ENCODE measurements around the gene BMERB1. TPM values are rescaled to one million over a fixed set of nuclear protein-coding genes. Genes with fewer than 3 reads are reported as not detected.

Gene BMERB1
- total and polyA plus RNA-seq, 9 of the 15 experiments (the other 6 are each of a cell fraction or from before 2014, with no cell fraction given), result 0.29 to 2.9 (median 0.94) TPM

DNA sequence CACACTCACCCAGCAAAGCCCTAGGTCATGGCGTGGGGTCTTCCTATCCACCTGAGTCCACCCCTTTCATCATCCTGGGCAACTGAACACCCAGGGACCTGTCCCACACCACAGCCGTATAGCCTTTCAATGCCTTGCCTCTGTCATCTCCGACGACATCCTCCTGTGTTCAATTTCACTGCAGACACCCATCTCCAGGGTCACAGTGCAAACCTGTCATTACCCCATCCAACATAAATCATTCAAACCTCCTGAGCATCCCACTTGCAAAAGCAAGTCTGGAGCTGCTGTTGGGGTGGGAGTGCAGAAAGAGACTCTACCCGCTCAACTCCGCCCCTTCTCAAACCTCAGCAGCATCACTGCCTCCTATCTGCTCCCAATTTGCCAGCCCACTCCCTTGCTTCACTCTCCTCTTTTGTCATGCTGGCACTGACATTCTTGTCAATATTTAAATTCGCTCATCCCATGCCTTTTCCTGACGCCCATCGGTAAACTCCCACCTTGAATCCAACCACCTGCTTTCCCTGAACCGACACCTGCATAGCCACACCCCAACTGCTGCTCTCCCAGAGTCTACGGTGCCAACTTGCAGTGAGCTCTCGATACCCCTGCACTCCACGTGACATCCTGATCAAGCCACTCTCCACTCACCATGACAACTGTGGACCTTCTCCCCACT lies 171.6 kb downstream of the BMERB1 start:
- WGBS (ENCODE audit: insufficient coverage, low coverage, missing lambda C conversion rate), result 86% methylated on average over 13 of the region's 13 CpGs
- ChIA-PET CTCF (ENCODE audit: low intra/inter-chr PET ratio) (no interaction called here), POLR2A (interaction anchor here (0.6 to 1.9 kb wide), 4 partner anchors 9 to 59 kb away, joined by 3 to 6 read pairs (median 4); no protein-coding TSS in a partner anchor)
- no peak for DNase-seq (ENCODE audit: extremely low read depth in 1 of 4, low spot score in 3 of 4)
- Histone ChIP-seq H3K9ac (ENCODE audit: insufficient read depth in 1 of 2, low read depth in 2 of 2, low read length in 2 of 2) (peak overlapping the region in 1 of 2 experiments; percentile 38; a peak in 1 of 4 replicates), H4K20me1 (replicated peaks; ENCODE audit: control insufficient read depth, insufficient read depth, low read length) (no peaks in the 10 kb centered on the region), H3K36me3 (ENCODE audit: control insufficient read depth, insufficient read depth, low read length) (peaks cover 68% of the 10 kb centered on the region), H3K79me2 (ENCODE audit: control insufficient read depth, insufficient read depth, low read length) (no peaks in the 10 kb centered on the region), H2AFZ (ENCODE audit: low read depth, low read length) (no peak overlapping the region), H3K4me2 (ENCODE audit: insufficient read depth, low read length) (no peak overlapping the region), H3K27me3 (ENCODE audit: control insufficient read depth in 2 of 2, insufficient read depth in 2 of 2, low read length in 2 of 2) (no peaks in the 10 kb centered on the region), H3K9me3 (replicated peaks; ENCODE audit: control insufficient read depth, insufficient read depth, low read depth, low read length) (no peaks in the 10 kb centered on the region), H3K4me3 (no peak overlapping the region), H3K4me1 (replicated peaks in 1 of 2; ENCODE audit: control insufficient read depth in 2 of 2, insufficient read depth in 2 of 2, low read length in 2 of 2) (no peaks in the 10 kb centered on the region; a peak in 3 of 5 replicates), H3K27ac (ENCODE audit: extremely low read depth, low read depth, low read length) (no peak overlapping the region), H3K9me1 (ENCODE audit: control insufficient read depth, insufficient read depth, low read length) (peaks cover 7% of the 10 kb centered on the region)
- TF ChIP-seq TCFL5 (CRISPR knock-in tag; conservative IDR thresholded peaks at IDR 0.05), result no peak
- TF ChIP-seq PKNOX1 (IDR thresholded peaks at IDR 0.05), result peak; percentile 55
- TF ChIP-seq MEIS2 (IDR thresholded peaks at IDR 0.05; ENCODE audit: partially characterized antibody), result peak; percentile 50
- in situ Hi-C loops (cut with MboI), result no loop called here
- intact Hi-C loops (cut with micrococcal nuclease), result no loop called here
- FAIRE-seq, result no peak
- BruUV-seq (replicated peaks), result no TSS peak
- ATAC-seq, result no peak

All from K562 (cell line).